Uterus (tissue), 4 donors: ENCODE measurements around the gene ZNF341. TPM values are rescaled to one million over a fixed set of nuclear protein-coding genes. Genes with fewer than 3 reads are reported as not detected.

Source experiments
- DNase-seq, 2 donors: peaks; one replicate each; pipeline ENCODE4 v3.0.0-alpha.2; 2019 to 2020
- H3K27ac ChIP-seq, 2 donors: fragments of 200-600 bp; sonication (generic); 1 replicate in 1 of 2; 2 replicates in 1 of 2; pipeline ENCODE4 v1.5.1; 2016 to 2018
- H3K27me3 ChIP-seq, 2 donors: fragments of 200-600 bp; sonication (generic); one replicate each; pipeline ENCODE4 v1.5.1; 2018 to 2019; ENCODE audit warnings: control low read depth in 1 of 2
- H3K36me3 ChIP-seq, 2 donors: fragments of 200-600 bp; sonication (generic); one replicate each; pipeline ENCODE4 v1.5.1; 2019; ENCODE audit warnings: control low read depth in 1 of 2
- H3K4me1 ChIP-seq, 2 donors: fragments of 200-600 bp; sonication (generic); one replicate each; pipeline ENCODE4 v1.5.1; 2018 to 2019; ENCODE audit warnings: control low read depth in 1 of 2
- H3K4me3 ChIP-seq, 2 donors: fragments of 200-600 bp; sonication (generic); 1 replicate in 1 of 2; 2 replicates in 1 of 2; pipeline ENCODE4 v1.5.1; 2018 to 2019; ENCODE audit warnings: mild to moderate bottlenecking in 1 of 2
- H3K9me3 ChIP-seq, 2 donors: fragments of 200-600 bp; sonication (generic); one replicate each; pipeline ENCODE4 v1.5.1; 2019; ENCODE audit warnings: control low read depth in 1 of 2
- CTCF ChIP-seq, 4 experiments: fragments of 200-600 bp in 2 of 4; fragments of 450-650 bp in 2 of 4; sonication (generic) in 2 of 4; IDR thresholded peaks; one replicate each; pipeline ENCODE4 v1.5.1; 2016 to 2019; ENCODE audit warnings: antibody characterized with exemption in 4 of 4, mild to moderate bottlenecking in 2 of 4, moderate library complexity in 1 of 4
- POLR2A ChIP-seq, 2 donors: fragments of 450-650 bp; IDR thresholded peaks; one replicate each; pipeline ENCODE4 v1.6.1; 2016; ENCODE audit warnings: antibody characterized with exemption in 2 of 2, mild to moderate bottlenecking in 1 of 2, moderate library complexity in 1 of 2
- intact Hi-C: fragments of 100-400 bp; cut with DNase I; formaldehyde crosslinking; loops from one replicate; pipeline ENCODE4 v1.15.1; 2023; ENCODE audit warnings: low total_unique reads
- total RNA-seq, 4 donors: library from RNA; depleted of rRNA in 3 of 4; stranded (reverse); fragments of >200 nt in 3 of 4; gene quantifications; one replicate each; pipeline versions ENCODE4 v1.1.0 to v1.2.4, GENCODE V29; 2014 to 2023
- donor health status: DM: yes; HTN: yes; CAD: no.

The ZNF341 gene
- total RNA-seq, 4 donors from 2014 or later, result 1.2 to 3.3 (median 2.7) TPM

DNA sequence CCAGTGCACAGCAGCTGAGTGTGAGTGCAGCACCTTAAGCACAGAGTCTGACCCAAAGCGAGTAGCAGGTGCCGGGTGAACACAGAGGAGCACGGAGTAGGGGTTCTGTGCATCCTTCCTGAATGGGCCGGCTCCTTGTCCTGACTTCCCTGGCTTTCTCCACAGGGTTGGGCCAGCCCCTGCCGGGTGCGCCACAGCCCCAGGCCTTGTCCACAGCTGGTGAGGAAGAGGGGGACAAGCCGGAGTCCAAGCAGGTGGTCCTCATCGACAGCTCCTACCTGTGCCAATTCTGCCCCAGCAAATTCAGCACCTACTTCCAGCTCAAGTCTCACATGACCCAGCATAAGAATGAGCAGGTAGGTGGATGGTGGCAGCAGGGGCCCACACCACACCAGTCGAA lies 34.9 kb downstream of the ZNF341 start:
- Histone ChIP-seq H3K4me1 (no peaks in the 10 kb centered on the region), H3K27me3 (no peaks in the 10 kb centered on the region), H3K9me3 (no peaks in the 10 kb centered on the region), H3K36me3 (no peaks in the 10 kb centered on the region), H3K4me3 (no peak overlapping the region), H3K27ac (no peak overlapping the region)
- no peak for DNase-seq
- intact Hi-C loops, result no loop called here
- TF ChIP-seq POLR2A (IDR thresholded peaks at IDR 0.05) (no peak), CTCF (IDR thresholded peaks at IDR 0.05) (no peak)

DNA sequence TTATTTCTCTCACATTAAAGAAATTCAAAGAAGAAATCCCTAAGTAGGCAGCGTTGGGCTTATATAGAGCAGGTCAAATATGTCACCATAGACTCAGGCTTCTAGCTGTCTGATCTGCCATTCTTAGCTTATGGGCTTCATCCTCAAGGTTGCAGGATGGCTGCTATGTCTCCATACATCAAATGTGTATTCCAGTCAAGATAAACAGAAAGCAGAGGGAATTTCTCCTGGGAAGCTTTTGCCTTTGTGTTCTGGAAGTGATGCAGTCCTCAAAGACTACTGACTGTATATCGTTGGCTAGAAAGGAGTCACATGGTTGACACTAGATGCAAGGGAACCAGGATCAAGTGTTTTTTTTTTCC lies 36.0 kb downstream of the ZNF341 start:
- DNase-seq, result no peak
- Histone ChIP-seq H3K9me3 (no peaks in the 10 kb centered on the region), H3K27me3 (no peaks in the 10 kb centered on the region), H3K36me3 (no peaks in the 10 kb centered on the region), H3K27ac (no peak overlapping the region), H3K4me3 (no peak overlapping the region), H3K4me1 (no peaks in the 10 kb centered on the region)
- intact Hi-C loops, result no loop called here
- no peak for TF ChIP-seq POLR2A (IDR thresholded peaks at IDR 0.05)
- no peak for TF ChIP-seq CTCF (IDR thresholded peaks at IDR 0.05)

- no peak for TF ChIP-seq CTCF (IDR thresholded peaks at IDR 0.05)
- no peak for TF ChIP-seq POLR2A (IDR thresholded peaks at IDR 0.05)
- Histone ChIP-seq H3K36me3 (no peaks in the 10 kb centered on the region), H3K27ac (no peak overlapping the region), H3K4me3 (no peak overlapping the region), H3K4me1 (no peaks in the 10 kb centered on the region), H3K27me3 (no peaks in the 10 kb centered on the region), H3K9me3 (no peaks in the 10 kb centered on the region)
- intact Hi-C loops, result no loop called here
- no peak for DNase-seq
Observed at GRCh38 chr20:33769043-33769442, 37.2 kb downstream of the ZNF341 start.

- no peaks in the 10 kb centered on the region for H3K4me1 ChIP-seq
- H3K4me3 ChIP-seq, result no peak overlapping the region
- TF ChIP-seq POLR2A (IDR thresholded peaks at IDR 0.05), result no peak
- TF ChIP-seq CTCF (IDR thresholded peaks at IDR 0.05), result no peak
- intact Hi-C loops, result no loop called here
- H3K9me3 ChIP-seq, result no peaks in the 10 kb centered on the region
- no peaks in the 10 kb centered on the region for H3K27me3 ChIP-seq
- no peaks in the 10 kb centered on the region for H3K36me3 ChIP-seq
- H3K27ac ChIP-seq, result no peak overlapping the region
- DNase-seq, result no peak
Observed at GRCh38 chr20:33770005-33770404, 38.2 kb downstream of the ZNF341 start.

- Histone ChIP-seq H3K4me3 (no peak overlapping the region), H3K36me3 (no peaks in the 10 kb centered on the region), H3K27me3 (no peaks in the 10 kb centered on the region), H3K9me3 (no peaks in the 10 kb centered on the region), H3K27ac (no peak overlapping the region), H3K4me1 (no peaks in the 10 kb centered on the region)
- no peak for DNase-seq
- TF ChIP-seq POLR2A (IDR thresholded peaks at IDR 0.05) (no peak), CTCF (IDR thresholded peaks at IDR 0.05) (no peak)
- intact Hi-C loops, result no loop called here
Observed at GRCh38 chr20:33771938-33772337, 40.1 kb downstream of the ZNF341 start.
